Measurements from ENCODE around the gene CBLC. TPM values are rescaled to one million over a fixed set of nuclear protein-coding genes. Genes with fewer than 3 reads are reported as not detected.

The CBLC gene
- total RNA-seq, 1 donor: not detected

DNA sequence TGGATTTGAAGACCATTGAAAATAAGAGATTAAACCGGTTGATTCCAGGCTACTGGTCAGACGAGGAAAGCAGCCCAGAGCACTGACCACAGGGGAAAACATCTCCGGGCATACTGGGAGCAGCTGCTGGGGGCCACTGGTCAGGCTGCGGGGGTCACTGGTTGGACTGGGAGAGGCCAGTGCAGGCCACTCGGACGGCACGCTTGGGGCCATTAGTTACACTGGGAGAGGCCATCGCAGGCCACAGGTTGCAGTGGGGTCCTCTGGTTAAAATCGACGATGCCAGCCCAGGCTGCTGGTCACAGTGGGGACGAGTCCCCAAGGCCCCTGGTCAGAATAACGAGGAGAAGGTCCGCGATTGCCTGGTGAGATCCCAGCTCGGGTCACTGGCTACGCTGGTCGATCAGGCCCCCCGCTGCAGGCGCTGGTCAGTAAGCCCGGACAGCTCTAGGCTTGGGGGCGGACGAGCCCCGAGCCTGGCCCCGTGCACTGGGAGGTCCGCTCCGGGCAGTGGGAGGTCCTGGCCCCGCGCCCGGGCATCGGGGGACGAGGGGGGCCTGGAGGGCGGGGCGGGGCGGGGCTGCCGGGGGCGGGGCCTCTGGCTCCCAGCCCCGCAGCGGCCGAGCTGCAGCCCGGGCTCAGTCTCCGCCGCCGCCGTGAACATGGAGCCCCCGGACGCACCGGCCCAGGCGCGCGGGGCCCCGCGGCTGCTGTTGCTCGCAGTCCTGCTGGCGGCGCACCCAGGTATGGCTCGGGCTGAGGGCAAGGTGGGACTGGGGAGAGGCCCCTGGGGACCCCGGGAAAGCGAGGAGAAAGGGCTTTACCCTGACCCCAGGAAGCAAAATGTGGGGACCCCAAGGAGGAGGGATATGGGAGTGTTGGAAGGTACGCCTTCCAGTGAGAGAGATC, 31.0 kb downstream of the CBLC start, which contains the start of gene BCAM:
BCAM (plus strand) TSS at position 641 of the 909 bp plus-strand sequence; CDS start at position 663, 22 bp downstream.
- TF ChIP-seq, protein P1, sequence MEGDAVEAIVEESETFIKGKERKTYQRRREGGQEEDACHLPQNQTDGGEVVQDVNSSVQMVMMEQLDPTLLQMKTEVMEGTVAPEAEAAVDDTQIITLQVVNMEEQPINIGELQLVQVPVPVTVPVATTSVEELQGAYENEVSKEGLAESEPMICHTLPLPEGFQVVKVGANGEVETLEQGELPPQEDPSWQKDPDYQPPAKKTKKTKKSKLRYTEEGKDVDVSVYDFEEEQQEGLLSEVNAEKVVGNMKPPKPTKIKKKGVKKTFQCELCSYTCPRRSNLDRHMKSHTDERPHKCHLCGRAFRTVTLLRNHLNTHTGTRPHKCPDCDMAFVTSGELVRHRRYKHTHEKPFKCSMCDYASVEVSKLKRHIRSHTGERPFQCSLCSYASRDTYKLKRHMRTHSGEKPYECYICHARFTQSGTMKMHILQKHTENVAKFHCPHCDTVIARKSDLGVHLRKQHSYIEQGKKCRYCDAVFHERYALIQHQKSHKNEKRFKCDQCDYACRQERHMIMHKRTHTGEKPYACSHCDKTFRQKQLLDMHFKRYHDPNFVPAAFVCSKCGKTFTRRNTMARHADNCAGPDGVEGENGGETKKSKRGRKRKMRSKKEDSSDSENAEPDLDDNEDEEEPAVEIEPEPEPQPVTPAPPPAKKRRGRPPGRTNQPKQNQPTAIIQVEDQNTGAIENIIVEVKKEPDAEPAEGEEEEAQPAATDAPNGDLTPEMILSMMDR (IDR thresholded peaks at IDR 0.05; ENCODE audit: insufficient read depth, low read length): no peak
- DNase-seq (ENCODE audit: low read depth): peak; percentile 54
- peak within 1 kb of the TSS; percentile 70 for H3K4me3 ChIP-seq (ENCODE audit: low read depth, low read length)

DNA sequence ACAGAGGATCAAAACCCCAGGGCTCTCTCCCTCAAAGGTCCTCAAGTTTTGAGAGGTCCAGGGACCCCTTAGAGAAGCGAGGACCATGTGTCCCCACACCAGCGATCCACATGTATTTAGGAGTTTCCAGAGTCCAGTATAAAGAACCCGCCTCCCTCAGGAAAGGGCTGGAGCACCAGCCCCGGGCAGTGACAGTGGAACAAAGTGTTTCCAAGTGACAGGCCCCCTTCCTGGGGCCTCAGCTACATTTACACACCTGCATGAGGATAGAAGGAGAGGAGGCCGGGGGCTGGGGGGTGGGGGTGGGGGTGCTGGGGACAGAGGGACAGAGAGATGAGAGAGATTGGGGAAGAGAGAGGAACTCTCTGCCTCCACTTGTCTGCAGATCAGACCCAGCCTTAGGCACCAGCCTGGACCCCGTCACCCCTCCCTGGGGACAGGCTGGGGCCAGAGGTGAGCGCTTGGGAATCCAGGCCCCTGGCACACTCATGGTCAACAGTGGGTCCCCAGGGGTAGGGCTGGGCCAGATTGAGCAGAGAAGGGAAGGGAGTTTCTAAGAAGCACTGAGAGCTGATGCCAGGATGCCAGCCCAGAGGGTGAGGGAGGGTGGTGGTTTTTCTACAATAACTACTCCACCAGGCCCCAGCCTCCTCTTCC, 32.0 kb downstream of the CBLC start:
- H3K4me3 ChIP-seq (ENCODE audit: low read depth, low read length): peak overlapping the region; percentile 70
- no peak for DNase-seq (ENCODE audit: low read depth)
- TF ChIP-seq, protein P1 (IDR thresholded peaks at IDR 0.05; ENCODE audit: insufficient read depth, low read length): no peak

DNA sequence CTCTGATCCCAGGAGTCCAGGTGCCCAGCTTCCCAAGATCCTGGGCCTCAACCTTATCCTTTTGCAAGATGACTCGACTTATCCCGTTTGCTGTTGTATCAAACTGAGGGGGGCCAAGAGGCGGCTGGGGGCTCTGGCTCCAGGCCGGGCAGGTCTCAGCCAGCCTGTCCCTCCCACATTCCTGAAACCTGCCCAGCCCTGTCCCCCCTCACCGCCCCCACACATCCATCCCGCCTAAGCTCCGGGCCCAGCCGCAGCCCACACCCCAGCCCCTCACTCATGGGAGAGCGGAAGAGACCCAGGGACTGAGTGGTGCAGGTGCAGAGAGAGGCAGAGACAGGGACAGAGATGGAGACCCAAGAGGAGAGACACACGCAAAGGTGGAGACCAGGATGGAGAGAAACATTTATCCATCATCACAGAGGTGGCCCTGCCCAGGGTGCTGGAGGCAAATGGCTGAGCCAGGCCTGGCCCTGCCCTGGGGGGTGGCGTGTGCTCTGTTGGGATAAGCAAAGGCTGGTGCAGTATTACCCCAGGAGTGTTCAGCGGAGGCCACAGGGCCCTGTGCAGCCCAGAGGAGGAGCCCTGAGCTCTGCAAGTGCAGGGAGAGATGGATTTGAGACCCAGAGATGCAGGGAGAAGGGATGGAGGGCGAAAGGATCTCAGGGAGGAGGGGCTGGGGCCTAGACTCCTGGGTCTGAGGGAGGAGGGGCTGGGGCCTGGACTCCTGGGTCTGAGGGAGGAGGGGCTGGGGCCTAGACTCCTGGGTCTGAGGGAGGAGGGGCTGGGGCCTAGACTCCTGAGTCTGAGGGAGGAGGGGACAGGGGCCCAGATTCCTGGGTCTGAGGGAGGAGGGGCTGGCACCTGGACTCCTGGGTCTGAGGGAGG, 32.8 kb downstream of the CBLC start:
- no peak for DNase-seq (ENCODE audit: low read depth)
- TF ChIP-seq, protein P1 (IDR thresholded peaks at IDR 0.05; ENCODE audit: insufficient read depth, low read length): no peak
- no peak overlapping the region for H3K4me3 ChIP-seq (ENCODE audit: low read depth, low read length)

DNA sequence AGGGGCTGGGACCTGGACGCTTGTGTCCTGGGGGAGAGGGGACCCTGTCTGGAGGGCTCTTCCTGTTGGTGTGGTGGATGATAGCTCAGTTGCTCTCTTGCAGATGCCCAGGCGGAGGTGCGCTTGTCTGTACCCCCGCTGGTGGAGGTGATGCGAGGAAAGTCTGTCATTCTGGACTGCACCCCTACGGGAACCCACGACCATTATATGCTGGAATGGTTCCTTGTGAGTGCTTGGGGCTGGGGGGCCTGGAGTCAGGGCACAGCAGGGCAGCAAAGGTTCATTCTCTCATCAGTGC, 33.4 kb downstream of the CBLC start:
- TF ChIP-seq, protein P1 (IDR thresholded peaks at IDR 0.05; ENCODE audit: insufficient read depth, low read length): no peak

DNA sequence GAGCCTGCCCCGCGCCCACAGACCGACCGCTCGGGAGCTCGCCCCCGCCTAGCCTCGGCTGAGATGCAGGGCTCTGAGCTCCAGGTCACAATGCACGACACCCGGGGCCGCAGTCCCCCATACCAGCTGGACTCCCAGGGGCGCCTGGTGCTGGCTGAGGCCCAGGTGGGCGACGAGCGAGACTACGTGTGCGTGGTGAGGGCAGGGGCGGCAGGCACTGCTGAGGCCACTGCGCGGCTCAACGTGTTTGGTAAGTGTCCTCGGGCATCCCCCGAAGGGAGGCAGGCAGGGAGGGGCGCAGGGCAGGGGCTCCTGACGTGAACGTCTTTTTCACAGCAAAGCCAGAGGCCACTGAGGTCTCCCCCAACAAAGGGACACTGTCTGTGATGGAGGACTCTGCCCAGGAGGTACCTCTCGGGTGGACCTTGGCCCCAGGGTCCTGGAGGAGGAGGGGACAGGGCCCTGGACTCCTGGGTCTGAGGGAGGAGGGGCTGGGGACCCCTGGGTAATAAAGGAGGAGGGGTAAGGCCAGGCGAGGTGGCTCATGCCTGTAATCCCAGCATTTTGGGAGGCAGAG, 34.5 kb downstream of the CBLC start:
- no peak for DNase-seq (ENCODE audit: low read depth)
- TF ChIP-seq, protein P1 (IDR thresholded peaks at IDR 0.05; ENCODE audit: insufficient read depth, low read length): no peak
- no peak overlapping the region for H3K4me3 ChIP-seq (ENCODE audit: low read depth, low read length)

More for the DNA sequence above, 33.4 kb downstream of the CBLC start:
- H3K4me3 ChIP-seq (ENCODE audit: low read depth, low read length): no peak overlapping the region
- no peak for DNase-seq (ENCODE audit: low read depth)
